Activated CD4-positive, alpha-beta T cell treated with anti-CD3 and anti-CD28 coated beads for 36 hours (primary cell): ENCODE data around the gene PKIB. TPM values are rescaled to one million over a fixed set of nuclear protein-coding genes. Genes with fewer than 3 reads are reported as not detected.

ENCODE experiments used
- ATAC-seq: fragments of 200-7000 bp; cut with Tn5 transposase; one replicate; pipeline ENCODE4 v1.10.0; 2021; ENCODE audit warnings: mild to moderate bottlenecking, moderate library complexity
- CTCF ChIA-PET: fragments of 350-600 bp; sonication (Branson Sonifier 250); formaldehyde crosslinking; loops from one replicate; lab custom pipeline; 2021; ENCODE audit warnings: antibody characterized with exemption; lab: Charles Lee
- POLR2A ChIA-PET: fragments of 350-600 bp; sonication (Branson Sonifier 250); formaldehyde crosslinking; loops from one replicate; lab custom pipeline; 2021; ENCODE audit warnings: antibody characterized with exemption, inconsistent platforms; lab: Charles Lee
- DNase-seq: peaks from one replicate; pipeline ENCODE4 v3.0.0-alpha.2; 2020
- H3K27ac Mint-ChIP-seq: one replicate; pipeline ENCODE4 v1.8.0; 2021; ENCODE audit warnings: mixed read lengths
- H3K27me3 Mint-ChIP-seq: one replicate; pipeline ENCODE4 v1.8.0; 2021; ENCODE audit warnings: mixed read lengths
- H3K36me3 Mint-ChIP-seq: one replicate; pipeline ENCODE4 v1.8.0; 2021; ENCODE audit warnings: low read depth, mixed read lengths
- H3K4me1 Mint-ChIP-seq: one replicate; pipeline ENCODE4 v1.8.0; 2021; ENCODE audit warnings: mixed read lengths
- H3K4me3 Mint-ChIP-seq: one replicate; pipeline ENCODE4 v1.8.0; 2021; ENCODE audit warnings: mild to moderate bottlenecking, moderate library complexity, mixed read lengths
- H3K9me3 Mint-ChIP-seq: one replicate; pipeline ENCODE4 v1.8.0; 2021; ENCODE audit warnings: low read depth, mixed read lengths
- intact Hi-C, 2 experiments: fragments of 100-400 bp; cut with DNase I in 1 of 2; cut with micrococcal nuclease in 1 of 2; formaldehyde crosslinking; loops; one replicate each; pipeline versions ENCODE4 v1.14.2 to v1.15.1; 2022 to 2024; cut with DNase I, micrococcal nuclease
- total RNA-seq, 2 experiments: library from RNA; stranded (reverse); gene quantifications; one replicate each; pipeline ENCODE4 v1.2.3, GENCODE V29; 2021

PKIB gene
- total RNA-seq, 2 experiments from 2014 or later, result 2.5 to 3.1 TPM

DNA sequence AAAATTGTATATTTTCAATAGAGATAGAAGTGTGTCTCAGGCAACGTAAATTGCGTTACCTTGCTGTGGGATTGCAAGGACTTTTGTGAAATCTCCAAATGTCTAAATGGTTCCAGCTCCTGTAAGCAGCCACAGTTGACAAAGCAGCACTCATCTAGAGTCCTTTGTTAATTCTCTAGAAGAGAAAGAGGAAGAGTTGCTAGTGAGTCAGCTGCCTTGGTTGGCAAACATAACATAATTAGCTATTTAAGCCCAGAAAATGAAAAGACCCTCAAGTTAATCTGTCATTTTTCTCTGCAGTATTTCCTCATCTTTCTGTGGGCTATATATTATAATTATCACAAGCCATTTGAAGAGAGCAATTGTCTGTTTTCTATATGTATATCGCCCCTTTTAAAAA is 102.9 kb downstream of the PKIB start:
- DNase-seq, result no peak
- POLR2A ChIA-PET, result no interaction called here

DNA sequence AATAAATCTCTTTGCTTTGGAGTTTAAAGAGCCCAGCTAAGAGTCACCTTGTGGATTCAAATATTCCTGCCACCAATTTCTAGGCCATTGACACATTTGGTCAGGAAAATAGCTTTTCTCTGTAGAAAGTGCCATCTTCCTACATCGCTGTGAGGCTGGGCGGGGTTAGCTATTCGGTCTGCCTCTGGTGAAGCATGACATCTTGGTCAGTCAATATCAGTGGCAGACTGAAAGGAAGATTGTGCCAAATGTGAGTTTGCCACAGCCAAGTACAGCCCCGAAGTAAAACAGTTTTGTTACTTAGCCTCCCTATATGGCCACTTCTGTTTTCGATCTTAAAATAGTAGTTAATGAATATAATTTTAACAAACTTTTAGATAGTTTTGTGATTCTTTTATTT is 103.9 kb downstream of the PKIB start:
- no peak overlapping the region for H3K4me3 Mint-ChIP-seq
- no peaks in the 10 kb centered on the region for H3K36me3 Mint-ChIP-seq
- no peaks in the 10 kb centered on the region for H3K27me3 Mint-ChIP-seq
- ChIA-PET CTCF (interaction anchor here (0.6 to 1.3 kb wide), 2 partner anchors 14 to 404 kb away, joined by 3 read pairs; no protein-coding TSS in a partner anchor), POLR2A (no interaction called here)
- intact Hi-C loops, result no loop called here
- no peaks in the 10 kb centered on the region for H3K4me1 Mint-ChIP-seq
- no peaks in the 10 kb centered on the region for H3K9me3 Mint-ChIP-seq
- H3K27ac Mint-ChIP-seq, result no peak overlapping the region
- ATAC-seq, result no peak
- no peak for DNase-seq

More for the DNA sequence above, 102.9 kb downstream of the PKIB start:
- Mint-ChIP-seq H3K4me3 (no peak overlapping the region), H3K9me3 (no peaks in the 10 kb centered on the region), H3K27ac (no peak overlapping the region), H3K4me1 (no peaks in the 10 kb centered on the region), H3K27me3 (no peaks in the 10 kb centered on the region), H3K36me3 (no peaks in the 10 kb centered on the region)
- CTCF ChIA-PET, result no interaction called here
- intact Hi-C loops, result no loop called here
- no peak for ATAC-seq

DNA sequence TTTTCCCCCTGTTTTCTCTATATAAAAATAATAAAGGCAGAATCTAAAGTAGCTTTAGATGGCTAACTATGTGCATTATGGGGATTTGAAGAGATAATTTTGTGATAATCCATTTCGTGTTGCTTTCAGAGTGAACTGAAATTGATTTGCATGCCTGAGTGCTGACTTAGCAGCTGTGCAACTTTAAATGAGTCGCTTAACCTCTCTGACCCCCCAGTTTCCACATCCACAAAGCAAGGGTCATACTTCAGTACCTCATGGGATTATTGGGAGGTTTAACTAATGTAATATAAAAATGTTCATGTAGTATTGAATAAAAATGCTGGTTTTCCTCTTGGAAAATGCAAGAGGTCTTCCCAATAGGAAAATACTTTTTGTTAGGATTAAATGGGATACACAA is 105.5 kb downstream of the PKIB start:
- H3K27ac Mint-ChIP-seq, result no peak overlapping the region
- POLR2A ChIA-PET, result no interaction called here

DNA sequence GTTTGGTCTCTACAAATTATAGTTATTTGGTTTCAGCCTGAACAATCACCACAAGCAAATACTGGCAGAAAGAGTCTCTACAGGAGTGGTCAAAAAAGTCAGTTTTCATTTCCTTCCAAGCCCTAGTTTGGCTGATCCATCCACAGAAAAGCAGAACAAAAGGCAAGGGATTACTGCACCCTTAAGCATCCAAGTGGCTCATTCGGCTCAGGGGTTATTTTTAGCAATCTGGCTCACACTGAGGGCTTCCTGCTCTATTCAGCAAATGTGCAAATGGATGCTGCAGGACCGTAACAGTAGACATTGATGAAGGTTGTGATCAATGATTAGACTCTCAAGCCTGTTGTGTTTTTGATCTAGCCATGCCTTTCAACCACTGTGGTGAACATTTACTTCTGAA is 107.1 kb downstream of the PKIB start:
- ATAC-seq, result no peak
- Mint-ChIP-seq H3K9me3 (no peaks in the 10 kb centered on the region), H3K36me3 (no peaks in the 10 kb centered on the region), H3K4me3 (no peak overlapping the region), H3K27ac (no peak overlapping the region), H3K27me3 (no peaks in the 10 kb centered on the region), H3K4me1 (no peaks in the 10 kb centered on the region)
- intact Hi-C loops, result no loop called here
- POLR2A ChIA-PET, result no interaction called here
- DNase-seq, result no peak
- CTCF ChIA-PET, result no interaction called here

More for the DNA sequence above, 105.5 kb downstream of the PKIB start:
- Mint-ChIP-seq H3K9me3 (no peaks in the 10 kb centered on the region), H3K4me1 (no peaks in the 10 kb centered on the region), H3K27me3 (no peaks in the 10 kb centered on the region), H3K4me3 (no peak overlapping the region), H3K36me3 (no peaks in the 10 kb centered on the region)
- intact Hi-C loops, result no loop called here
- ATAC-seq, result no peak
- CTCF ChIA-PET, result no interaction called here
- no peak for DNase-seq

DNA sequence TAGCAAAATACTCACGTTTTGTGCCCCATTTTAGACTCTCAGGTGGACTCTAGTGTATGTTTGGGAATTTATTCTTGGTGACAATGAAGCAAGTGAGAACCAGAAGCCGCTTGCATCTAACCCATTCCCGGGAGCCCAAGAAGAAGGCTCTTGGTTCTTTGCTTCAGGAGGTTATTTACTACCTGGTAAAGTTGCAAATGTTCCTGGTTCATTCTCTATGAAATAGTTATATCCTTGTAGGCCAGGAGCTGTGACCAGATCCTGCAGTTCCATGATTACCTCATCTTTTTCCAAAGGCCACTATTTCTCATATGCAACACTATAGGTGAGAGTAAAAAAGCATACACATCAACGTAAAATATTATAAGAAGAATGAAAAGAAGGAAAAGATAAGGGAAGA is 108.4 kb downstream of the PKIB start:
- ChIA-PET CTCF (no interaction called here), POLR2A (no interaction called here)
- Mint-ChIP-seq H3K4me3 (no peak overlapping the region), H3K27ac (no peak overlapping the region), H3K27me3 (no peaks in the 10 kb centered on the region), H3K36me3 (no peaks in the 10 kb centered on the region), H3K4me1 (no peaks in the 10 kb centered on the region), H3K9me3 (no peaks in the 10 kb centered on the region)
- no peak for ATAC-seq
- intact Hi-C loops, result no loop called here
- no peak for DNase-seq

DNA sequence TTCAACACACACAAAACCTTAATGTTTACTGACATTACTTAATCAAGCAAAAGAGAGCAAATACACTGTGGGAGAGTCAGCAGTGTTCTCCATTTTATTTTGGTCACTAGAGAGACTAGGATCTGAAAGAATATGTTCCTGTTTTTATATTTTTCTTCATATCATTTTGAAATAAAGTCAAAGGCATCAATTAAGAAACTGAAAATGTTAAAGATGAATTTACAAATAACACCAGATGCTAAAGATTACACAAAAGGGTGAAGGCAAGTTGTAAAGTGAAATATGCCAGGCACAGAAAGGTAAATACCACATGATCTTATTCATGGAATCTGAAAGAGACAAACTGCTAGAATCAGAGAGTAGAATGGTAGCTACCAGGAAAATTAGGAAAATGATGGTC is 109.0 kb downstream of the PKIB start:
- CTCF ChIA-PET, result no interaction called here
- ATAC-seq, result no peak
- intact Hi-C loops, result no loop called here
- no peaks in the 10 kb centered on the region for H3K9me3 Mint-ChIP-seq
- no peaks in the 10 kb centered on the region for H3K36me3 Mint-ChIP-seq
- POLR2A ChIA-PET, result no interaction called here
- DNase-seq, result no peak
- H3K4me3 Mint-ChIP-seq, result no peak overlapping the region
- H3K4me1 Mint-ChIP-seq, result no peaks in the 10 kb centered on the region
- H3K27ac Mint-ChIP-seq, result no peak overlapping the region
- no peaks in the 10 kb centered on the region for H3K27me3 Mint-ChIP-seq

DNA sequence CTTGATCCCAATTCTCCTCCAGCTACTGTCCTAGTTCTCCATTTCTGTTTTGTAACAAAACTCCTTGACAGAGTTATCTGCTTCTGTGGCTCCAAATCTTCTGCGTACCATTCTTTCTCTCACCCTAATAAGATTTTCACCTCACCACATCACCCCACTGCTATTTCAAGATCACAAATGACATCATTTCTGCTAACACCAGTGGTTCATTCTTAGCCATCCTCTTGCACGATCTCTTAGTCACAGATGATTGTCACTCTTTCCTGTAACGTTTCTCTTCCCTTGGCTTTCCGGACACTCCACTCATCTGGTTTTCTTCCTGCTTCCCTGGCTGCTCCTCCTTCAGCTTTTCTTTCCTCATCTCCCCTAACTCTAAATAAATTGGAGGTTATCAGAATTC is 112.5 kb downstream of the PKIB start:
- no peaks in the 10 kb centered on the region for H3K27me3 Mint-ChIP-seq
- no peak overlapping the region for H3K4me3 Mint-ChIP-seq
- H3K36me3 Mint-ChIP-seq, result no peaks in the 10 kb centered on the region
- ChIA-PET POLR2A (no interaction called here), CTCF (interaction anchor here (1.4 kb wide), 1 partner anchor 11 kb away, joined by 3 read pairs; no protein-coding TSS in a partner anchor)
- intact Hi-C loops, result no loop called here
- no peaks in the 10 kb centered on the region for H3K9me3 Mint-ChIP-seq
- H3K27ac Mint-ChIP-seq, result no peak overlapping the region
- DNase-seq (no peak), ATAC-seq (no peak)
- no peaks in the 10 kb centered on the region for H3K4me1 Mint-ChIP-seq

DNA sequence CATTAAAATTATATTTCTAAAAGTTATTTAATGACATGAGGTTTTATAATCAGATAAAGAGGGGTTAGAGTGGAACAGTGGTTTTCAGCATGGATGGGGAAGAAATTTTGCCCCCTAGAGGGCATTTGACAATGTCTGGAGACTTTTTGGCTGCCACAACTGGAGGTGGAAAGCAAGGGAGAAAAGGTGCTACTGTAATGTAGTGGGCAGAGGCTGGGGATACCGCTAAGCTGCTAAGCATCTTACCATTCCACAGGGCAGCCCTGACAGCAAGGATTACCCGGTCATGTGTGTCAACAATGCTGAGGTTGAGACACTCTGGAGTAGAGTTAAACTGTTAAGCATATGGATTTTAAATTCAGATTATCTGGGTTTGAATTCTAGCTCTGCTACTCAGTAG is 116.4 kb downstream of the PKIB start:
- intact Hi-C loops, result loop anchor here in 1 of 2 experiments (5.0 kb wide), 2 partner anchors 234 to 249 kb away; no protein-coding TSS in a partner anchor
- Mint-ChIP-seq H3K4me3 (no peak overlapping the region), H3K27ac (no peak overlapping the region), H3K4me1 (no peaks in the 10 kb centered on the region), H3K36me3 (no peaks in the 10 kb centered on the region), H3K9me3 (no peaks in the 10 kb centered on the region), H3K27me3 (no peaks in the 10 kb centered on the region)
- ChIA-PET CTCF (interaction anchor here (1.1 to 8.2 kb wide), 3 partner anchors 108 to 236 kb away, joined by 3 to 85 read pairs (median 7); no protein-coding TSS in a partner anchor), POLR2A (no interaction called here)
- no peak for ATAC-seq
- DNase-seq, result no peak

DNA sequence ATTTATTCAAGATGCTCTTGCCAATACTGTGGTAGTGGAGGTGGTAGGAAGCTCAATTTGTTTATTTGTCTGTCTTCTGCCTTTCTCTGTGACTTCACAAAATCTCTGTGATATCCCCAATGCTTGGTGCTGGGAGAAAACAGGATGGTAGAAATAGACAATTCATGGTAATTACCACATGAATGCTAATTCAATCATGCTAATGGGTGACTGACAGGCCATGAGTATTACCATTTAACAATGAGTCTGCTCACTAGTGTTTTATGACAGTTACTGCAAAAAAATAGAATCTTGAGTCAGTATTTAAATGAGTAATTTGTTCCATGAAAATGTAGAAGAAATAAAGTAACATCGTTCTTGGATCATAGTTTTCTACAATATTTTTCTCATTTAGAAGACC is 117.0 kb downstream of the PKIB start:
- intact Hi-C loops, result loop anchor here in 1 of 2 experiments (5.0 kb wide), 2 partner anchors 235 to 250 kb away; no protein-coding TSS in a partner anchor
- ChIA-PET POLR2A (no interaction called here), CTCF (interaction anchor here (1.1 to 8.2 kb wide), 3 partner anchors 107 to 236 kb away, joined by 3 to 85 read pairs (median 7); no protein-coding TSS in a partner anchor)
- no peaks in the 10 kb centered on the region for H3K36me3 Mint-ChIP-seq
- DNase-seq (no peak), ATAC-seq (no peak)
- no peak overlapping the region for H3K27ac Mint-ChIP-seq
- no peaks in the 10 kb centered on the region for H3K27me3 Mint-ChIP-seq
- no peaks in the 10 kb centered on the region for H3K9me3 Mint-ChIP-seq
- H3K4me3 Mint-ChIP-seq, result no peak overlapping the region
- H3K4me1 Mint-ChIP-seq, result no peaks in the 10 kb centered on the region

DNA sequence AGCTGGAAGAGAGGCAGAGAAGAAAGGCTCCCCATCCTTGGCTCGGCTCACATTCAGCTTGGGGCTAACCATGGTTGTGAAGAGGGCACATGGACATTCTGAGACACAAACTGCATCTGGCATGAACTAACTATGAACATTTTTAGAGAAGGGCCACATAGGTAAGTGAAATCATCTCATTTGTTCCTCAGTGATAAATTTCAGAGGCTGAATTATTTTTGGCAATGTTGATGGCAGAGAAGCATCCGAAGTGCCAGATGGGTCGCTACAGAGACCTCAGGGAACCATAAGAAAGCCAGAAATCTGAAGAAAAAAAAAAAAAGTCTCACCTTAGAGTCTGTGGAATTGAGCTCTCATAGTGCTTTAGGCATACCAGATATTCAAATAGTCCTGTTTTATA is 120.1 kb downstream of the PKIB start:
- no peak for ATAC-seq
- POLR2A ChIA-PET, result no interaction called here
- peaks cover 2% of the 10 kb centered on the region for H3K27me3 Mint-ChIP-seq
- no peaks in the 10 kb centered on the region for H3K9me3 Mint-ChIP-seq
- H3K4me3 Mint-ChIP-seq, result no peak overlapping the region
- no peak overlapping the region for H3K27ac Mint-ChIP-seq
- no peaks in the 10 kb centered on the region for H3K36me3 Mint-ChIP-seq
- DNase-seq, result no peak
- CTCF ChIA-PET, result interaction anchor here (0.5 to 8.2 kb wide), 3 partner anchors 105 to 120 kb away, joined by 4 to 85 read pairs (median 5); partner anchors contain the start of gene PKIB
- no peaks in the 10 kb centered on the region for H3K4me1 Mint-ChIP-seq
- intact Hi-C loops, result loop anchor here (1.0 to 5.0 kb wide), 3 partner anchors 109 to 586 kb away; no protein-coding TSS in a partner anchor

DNA sequence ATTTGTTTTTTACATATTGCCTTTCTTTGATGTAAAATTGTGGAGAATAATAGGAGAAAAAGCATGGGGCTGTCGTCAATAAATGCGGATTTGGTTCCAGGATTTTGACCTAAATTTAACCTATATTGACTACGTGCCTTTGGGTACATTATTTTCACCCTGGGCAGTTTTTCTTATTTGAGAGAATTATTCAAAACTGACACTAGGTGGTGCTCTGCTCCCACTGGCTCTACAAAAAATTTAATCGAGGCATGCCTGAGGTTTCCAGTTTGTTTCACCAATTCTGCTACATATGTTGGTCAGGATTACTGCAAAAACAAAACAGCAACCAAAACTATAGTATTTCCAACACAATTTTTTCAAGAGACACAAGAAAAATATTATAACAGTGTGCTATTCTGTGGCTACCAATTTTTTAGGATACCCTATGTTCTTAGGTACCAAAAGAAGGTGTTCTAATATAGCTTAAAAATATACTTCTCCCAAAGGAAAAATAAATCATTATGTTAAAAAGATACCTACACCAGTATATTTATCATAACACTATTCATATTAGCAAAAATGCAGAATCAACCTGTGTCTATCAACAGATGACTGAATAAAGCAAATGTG is 120.7 kb downstream of the PKIB start:
- no peaks in the 10 kb centered on the region for H3K36me3 Mint-ChIP-seq
- H3K27ac Mint-ChIP-seq, result no peak overlapping the region
- ATAC-seq (no peak), DNase-seq (peak; percentile 25)
- ChIA-PET POLR2A (no interaction called here), CTCF (interaction anchor here (0.6 to 8.2 kb wide), 7 partner anchors 10 to 585 kb away, joined by 3 to 85 read pairs (median 4); no protein-coding TSS in a partner anchor)
- intact Hi-C loops, result loop anchor here (1.0 to 5.0 kb wide), 4 partner anchors 108 to 586 kb away; no protein-coding TSS in a partner anchor
- no peaks in the 10 kb centered on the region for H3K4me1 Mint-ChIP-seq
- no peaks in the 10 kb centered on the region for H3K9me3 Mint-ChIP-seq
- H3K27me3 Mint-ChIP-seq, result peaks cover 2% of the 10 kb centered on the region
- H3K4me3 Mint-ChIP-seq, result no peak overlapping the region

DNA sequence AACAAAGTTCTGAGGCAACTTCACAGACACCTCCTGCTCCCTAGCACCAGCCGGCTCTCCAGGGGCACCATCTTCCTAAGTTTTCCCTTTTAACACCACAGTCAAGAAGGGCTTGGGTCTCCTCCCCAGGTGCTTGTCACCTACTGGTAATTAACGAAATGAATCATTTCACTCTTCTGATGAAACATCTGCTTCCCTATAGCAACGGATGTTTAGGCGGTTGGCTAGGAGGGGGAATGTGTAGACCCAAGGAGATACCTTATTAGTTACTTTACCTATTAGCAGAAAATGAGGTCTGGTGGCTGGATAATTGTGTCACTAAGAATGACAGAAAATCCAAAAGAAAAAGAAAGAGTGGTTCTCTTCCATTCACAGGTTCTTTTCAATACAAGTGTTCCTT is 123.1 kb downstream of the PKIB start:
- ChIA-PET POLR2A (no interaction called here), CTCF (interaction anchor here (0.6 to 8.2 kb wide), 3 partner anchors 106 to 583 kb away, joined by 3 to 85 read pairs (median 4); no protein-coding TSS in a partner anchor)
- intact Hi-C loops, result loop anchor here in 1 of 2 experiments (5.0 kb wide), 1 partner anchor 241 kb away; no protein-coding TSS in a partner anchor
- Mint-ChIP-seq H3K4me1 (no peaks in the 10 kb centered on the region), H3K9me3 (no peaks in the 10 kb centered on the region), H3K27me3 (peaks cover 2% of the 10 kb centered on the region), H3K36me3 (no peaks in the 10 kb centered on the region), H3K4me3 (no peak overlapping the region), H3K27ac (no peak overlapping the region)
- DNase-seq, result no peak
- ATAC-seq, result no peak
